Measurements from ENCODE around the gene NAP1L4.
A peak's percentile ranks its signal among the peaks of the same experiment; 100 is the strongest.

Gene NAP1L4, protein sequence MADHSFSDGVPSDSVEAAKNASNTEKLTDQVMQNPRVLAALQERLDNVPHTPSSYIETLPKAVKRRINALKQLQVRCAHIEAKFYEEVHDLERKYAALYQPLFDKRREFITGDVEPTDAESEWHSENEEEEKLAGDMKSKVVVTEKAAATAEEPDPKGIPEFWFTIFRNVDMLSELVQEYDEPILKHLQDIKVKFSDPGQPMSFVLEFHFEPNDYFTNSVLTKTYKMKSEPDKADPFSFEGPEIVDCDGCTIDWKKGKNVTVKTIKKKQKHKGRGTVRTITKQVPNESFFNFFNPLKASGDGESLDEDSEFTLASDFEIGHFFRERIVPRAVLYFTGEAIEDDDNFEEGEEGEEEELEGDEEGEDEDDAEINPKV

DNA sequence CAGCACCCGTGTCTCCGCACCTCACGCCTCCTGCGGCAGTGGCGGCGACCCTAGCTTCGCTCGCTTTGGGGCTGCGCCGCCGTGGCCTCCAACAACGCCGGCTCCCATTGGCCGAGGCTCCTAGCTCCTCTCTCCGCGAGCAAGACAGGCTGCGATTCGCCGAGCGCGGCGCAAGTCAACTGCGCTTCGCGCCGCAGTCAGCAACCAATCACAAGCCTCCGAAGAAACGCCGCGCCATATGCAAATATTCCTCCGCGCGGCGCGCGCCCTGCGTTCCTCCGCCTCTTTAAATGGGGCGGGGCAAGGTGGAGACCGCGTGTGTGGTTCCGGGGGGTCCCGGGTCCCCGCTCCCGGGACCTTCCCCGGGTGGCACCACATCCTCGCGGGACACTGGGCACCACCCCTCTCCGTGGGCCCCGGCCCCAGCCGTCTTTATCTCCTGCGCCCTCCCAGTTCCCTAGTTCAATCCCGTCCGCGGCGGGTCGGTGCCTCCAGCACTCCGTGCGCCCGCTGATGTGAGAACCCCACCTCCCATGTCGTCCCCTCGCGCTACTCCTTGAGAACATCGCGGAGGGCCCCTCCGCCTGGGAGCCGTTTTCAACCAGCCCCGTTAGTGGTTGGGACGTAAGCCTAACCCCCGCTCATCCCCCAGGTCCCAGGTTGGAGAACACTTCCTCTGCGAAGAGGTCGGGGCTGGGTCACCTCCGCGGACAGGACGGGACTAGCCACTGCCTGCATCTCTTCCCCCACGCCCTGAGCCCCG, at the start of gene NAP1L4:
Gene NAP1L4 (minus strand): TSS at position 96 of the 763 bp plus-strand sequence. CDS start 13,109 bp downstream, outside the sequence.
- DNase-seq, result peak; percentile 97

DNA sequence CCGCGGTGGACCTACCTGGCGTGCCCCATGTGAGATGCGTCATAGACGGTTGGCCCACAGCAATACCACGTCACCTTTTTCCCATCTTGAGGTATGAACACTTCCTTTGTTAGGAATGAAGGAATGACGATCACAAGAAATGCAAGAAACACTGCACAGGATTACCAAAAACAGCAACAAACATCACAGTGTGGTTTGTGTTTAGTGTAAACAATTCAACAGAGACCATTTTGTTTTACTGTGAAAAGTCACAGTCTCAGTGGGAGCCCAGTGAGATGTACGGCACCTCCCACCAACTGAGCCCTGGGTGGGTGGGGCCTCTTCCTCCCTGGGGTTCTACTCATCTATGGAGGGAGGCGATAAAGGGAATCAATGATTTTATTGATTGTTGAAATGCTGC, 48.8 kb upstream of the NAP1L4 start:
- no peak for DNase-seq

DNA sequence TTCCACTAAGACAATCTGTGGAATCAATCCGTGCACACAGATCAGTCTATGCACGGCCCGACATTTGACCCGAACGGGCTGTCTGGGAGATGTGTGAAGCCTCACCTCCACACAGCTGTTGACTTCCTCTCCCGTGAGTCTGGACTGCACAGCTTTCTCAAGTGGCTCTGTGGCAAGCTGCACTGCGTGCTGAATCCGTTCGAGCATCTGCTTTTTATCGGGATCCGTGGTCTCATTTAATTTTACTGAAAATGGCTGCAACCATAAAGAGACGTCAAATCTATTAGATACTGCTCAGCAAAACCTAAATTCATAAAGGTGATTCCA, 45.8 kb upstream of the NAP1L4 start:
- DNase-seq, result no peak

DNA sequence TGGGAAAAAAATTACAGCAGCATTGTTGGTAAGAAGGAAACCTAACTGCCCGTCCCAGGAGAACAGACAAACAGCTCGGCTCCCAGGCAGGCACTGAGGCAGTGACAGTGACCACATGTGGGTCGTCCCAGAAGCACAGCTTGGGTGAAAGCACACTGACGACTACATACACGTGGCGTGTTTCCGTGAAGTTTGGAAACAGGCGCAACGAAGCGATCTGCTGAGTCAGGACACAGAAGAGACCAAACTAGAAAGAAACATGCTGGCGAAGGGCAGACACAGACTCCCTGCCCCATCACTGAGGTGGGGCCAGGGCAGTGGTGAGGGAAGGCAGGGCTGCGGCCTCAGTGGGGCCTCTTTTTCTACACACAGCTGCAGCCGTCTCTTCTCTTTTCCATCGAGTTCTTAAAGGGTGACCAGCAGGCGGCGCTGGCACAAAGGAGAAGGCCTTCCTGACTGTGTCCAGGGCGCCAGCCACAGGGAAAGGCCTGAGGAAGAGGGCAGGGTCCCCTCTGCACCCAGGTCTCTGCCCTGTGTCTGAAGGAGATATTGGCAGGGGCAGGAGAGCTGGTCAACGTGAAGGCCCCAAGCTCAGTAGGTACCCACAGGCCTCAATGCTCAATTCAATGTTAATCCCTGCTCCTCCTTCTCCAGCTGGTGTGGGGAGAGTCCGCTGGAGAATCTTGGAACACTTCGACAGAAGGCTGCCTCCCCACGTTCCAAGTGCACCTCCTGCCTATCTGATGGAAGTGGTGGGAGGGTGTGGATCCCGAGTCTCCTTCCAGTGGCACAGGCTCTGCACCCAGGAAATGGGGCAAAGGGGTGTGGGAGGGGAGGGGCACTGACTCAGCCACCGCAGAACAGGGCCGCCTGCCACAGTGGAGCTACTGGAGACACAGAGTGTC, 45.2 kb upstream of the NAP1L4 start:
- DNase-seq, result peak; percentile 48 to 55

DNA sequence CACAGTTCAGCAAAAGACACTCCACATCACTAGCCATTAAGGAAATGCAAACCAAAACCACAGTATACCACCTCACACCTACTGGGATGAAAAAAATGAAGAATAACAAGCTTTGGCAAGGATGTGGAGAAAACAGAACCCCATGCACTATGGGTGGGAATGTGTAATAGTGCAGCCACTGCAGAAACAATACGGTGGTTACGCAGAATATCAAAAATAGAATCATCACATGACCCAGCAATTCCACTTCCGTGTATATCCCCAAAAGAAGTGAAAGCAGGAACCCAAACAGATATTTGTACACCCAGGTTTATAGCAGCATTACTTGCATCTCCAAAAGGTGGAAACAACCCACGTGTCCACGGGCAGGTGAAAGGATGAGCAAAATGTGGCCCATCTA, 44.3 kb upstream of the NAP1L4 start:
- no peak for DNase-seq

DNA sequence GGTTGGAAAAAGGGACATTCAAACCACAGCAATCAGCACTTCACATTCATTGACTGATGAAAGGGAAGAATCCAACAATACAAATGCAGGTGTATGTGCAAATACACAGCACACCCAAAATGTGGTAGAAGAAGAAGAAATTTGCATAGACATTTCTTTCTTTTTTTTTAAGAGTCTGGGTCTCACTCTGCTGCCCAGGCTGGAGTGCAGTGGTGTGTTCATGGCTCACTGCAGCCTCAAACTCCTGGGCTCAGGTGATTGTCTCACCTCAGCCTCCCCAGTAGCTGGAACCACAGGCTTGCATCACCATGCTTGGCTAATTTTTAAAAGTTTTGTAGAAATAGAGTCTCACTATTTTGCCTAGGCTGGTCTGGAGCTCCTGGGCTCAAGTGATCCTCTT, 43.2 kb upstream of the NAP1L4 start:
- no peak for DNase-seq

DNA sequence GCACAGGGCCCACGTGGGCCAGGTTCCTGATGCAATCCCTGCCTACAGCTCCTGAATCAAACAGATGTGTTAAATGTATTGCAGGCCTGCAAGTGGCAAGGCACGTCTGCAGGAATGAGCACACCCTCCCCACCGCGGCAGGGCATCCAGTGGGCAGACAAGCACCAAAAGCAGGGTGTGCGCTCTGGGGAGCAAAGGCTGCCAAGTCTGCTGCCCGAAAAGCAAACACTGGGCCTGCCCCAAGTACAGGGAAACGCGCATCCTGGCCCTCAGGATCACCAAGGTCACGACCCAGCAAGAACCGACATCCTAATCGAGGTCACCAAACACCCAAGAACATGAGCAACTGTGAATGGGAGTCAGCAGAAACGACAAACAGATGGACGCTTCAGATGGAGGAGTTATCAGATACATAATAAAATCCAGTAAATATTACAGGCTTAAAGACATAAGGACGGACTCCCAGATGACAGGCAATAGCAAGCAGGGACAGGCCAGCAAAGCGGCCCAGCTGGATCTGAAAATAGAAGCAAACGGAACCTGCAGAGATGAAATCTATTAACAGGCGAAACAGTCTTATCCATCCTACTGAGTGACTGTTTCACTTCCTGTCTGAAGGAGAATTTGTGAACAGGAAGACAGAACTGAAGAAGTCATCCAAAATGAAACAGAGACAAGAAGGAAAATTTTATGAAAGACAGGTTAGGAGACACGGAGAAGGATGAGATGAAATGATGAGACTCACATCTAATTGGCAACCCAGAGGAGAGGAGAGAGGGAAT, 38.4 kb upstream of the NAP1L4 start:
- DNase-seq, result no peak

DNA sequence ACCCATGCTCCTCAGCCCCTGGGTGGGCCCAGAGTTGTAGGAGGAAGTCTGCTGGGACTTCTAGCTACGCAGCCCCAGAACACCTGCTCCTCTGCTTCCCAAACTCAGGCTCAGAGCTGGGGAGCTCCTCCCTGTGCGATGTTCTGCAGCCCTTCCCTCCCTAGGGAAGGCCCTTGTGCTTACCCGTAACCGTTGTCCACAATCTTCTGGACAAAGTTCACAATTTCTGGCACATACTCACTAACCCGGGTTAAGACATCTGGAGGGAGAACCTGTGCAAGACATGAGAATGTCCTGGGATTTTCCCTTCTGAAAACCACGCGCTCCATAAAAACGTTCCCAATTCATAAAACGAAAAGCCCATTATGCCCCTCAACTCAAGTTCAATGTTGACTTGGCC, 36.7 kb upstream of the NAP1L4 start:
- no peak for DNase-seq

DNA sequence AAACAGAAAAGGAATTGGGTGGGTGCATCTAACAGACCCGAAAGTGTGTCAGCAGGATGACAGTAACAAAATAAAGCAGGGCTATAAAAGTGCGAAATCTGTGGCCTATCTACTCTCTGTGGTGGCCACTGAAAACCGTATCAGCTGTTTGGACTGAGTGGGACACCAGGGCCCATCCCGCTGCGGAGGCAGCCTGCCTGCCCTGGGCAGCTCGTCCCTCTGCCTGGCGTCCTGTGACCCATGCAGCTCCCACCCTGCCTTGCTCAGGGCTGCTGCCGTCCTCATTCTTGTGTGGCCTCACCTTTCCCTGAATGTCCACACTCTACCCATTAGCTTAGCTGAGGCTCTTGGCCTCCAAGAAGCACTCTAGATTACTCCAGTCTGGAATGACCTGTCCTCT, 34.7 kb upstream of the NAP1L4 start:
- DNase-seq, result no peak

DNA sequence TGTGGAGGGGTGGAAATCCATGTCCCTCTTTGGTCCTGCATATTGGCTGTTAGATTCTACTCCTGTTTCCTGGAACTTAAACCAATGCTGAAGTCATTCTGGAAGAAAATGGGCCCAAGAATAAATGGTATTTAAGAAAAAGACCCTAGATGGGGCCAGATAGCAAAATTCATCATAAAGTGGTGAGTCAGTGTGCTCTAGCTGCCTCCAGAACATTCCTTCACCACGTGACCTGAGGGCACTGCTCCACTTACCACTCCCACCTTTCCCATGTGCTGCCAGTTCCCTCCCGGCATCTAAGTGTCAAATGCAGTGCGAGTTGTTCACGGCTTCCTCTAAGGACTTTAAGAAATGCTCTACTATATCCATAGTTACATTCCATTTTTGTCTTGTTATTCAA, 30.9 kb upstream of the NAP1L4 start:
- DNase-seq, result no peak

DNA sequence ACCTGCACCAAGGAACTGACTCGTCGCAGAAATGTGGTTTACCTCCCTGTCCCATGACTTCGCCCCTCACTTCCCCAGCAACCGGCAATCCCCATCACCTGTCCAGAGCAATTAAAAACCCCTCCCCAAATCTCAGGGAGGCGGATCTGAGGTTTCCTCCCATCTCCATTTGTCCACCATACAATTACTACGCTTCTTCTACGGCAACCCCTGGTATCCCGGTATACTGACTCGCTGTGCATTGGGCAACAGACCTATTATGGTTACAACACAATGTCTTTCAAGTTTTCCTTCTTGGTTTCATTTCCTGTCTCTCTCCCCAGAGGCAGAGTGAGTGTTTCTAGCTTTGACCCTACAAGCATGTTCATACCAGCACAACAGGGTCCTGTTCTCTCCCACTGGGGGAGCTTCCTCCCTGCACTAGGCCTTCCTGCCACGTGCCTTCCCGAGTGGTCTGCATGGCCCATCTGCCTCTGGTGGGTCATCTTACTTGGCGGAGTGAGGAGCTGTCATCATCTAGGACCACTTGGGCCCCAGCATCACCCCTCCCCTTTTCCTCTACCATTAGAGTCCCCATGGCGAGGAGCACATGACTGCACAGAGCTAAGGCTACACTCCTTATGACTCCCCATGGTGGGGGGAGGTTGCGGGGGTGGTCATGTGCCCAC, 30.3 kb upstream of the NAP1L4 start:
- no peak for DNase-seq

DNA sequence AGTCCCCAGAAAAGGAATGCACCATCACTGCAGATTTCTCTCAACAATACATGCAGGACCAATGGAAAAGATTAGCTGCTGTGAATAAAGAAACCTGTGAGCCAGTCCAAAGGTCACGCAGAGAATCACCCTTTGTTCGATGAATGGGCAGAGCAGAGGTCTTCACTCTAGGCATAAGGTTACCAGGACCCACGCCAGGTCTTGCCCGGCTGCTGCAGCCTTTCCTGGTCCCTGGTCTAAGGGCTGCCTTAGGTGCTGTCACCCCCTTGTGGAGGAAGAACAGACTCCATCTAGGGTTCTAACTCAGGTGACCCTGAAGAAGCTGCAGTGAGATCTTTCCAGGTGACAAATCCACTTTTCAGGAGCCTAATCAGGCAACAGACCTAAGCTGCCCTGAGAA, 29.0 kb upstream of the NAP1L4 start:
- DNase-seq, result peak; percentile 28 to 53

DNA sequence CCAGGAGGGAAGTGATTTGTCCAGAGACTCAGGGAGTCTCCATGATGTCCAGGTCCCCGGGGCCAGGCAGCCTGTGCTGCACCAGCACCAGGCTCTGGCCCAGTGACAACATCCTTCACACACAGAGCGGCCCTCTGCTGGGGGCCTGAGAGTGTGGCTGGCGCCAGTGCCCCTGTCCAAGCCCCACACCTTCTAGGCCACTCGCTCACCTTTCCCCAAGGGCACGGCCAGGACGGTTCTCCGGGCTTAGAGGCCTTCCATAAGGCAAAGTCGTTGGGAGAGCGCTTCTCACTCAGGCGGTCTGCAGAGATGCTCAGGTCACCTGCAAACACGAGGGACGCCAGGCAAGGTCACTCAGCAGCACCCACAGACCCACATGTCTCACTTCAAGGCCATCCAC, 27.9 kb upstream of the NAP1L4 start:
- DNase-seq, result no peak

DNA sequence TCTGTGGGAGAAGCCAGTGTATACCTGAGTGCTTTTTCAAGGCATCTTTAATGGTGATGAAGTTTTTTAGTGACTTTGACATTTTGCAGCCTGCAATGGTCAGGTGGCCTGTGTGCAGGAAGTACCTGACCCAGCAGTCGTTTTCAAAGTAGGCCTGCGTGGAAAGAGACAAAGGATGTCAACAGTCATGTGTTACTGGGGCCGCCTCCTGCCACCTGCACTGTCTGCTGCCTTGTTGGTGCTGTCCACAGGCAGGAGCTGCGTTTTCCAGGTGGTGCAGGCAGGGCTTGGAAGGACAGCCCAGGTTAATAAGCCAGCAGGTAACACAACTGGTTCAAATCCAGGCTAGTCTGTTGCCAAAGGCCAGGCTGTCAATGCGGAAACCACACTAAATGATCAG, 26.5 kb upstream of the NAP1L4 start:
- no peak for DNase-seq

DNA sequence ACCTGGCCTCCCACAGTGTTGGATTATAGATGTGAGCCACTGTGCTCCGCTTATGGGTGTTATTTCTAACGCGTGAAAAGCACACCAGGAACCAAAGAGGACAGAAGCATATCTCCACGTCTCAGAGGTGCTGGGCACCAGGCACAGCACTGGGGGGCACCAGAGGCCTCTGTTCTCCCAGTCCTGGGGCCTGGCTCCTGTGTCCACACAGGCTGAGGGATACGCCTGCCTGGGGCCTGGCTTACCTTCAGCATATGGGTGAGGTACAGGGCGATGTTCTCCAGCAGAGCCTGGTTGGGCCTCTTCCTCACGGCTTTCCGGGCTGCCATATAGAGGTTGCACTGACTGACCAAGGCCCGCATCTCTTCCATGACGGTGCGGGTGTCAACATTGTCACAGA, 24.7 kb upstream of the NAP1L4 start:
- DNase-seq, result no peak

DNA sequence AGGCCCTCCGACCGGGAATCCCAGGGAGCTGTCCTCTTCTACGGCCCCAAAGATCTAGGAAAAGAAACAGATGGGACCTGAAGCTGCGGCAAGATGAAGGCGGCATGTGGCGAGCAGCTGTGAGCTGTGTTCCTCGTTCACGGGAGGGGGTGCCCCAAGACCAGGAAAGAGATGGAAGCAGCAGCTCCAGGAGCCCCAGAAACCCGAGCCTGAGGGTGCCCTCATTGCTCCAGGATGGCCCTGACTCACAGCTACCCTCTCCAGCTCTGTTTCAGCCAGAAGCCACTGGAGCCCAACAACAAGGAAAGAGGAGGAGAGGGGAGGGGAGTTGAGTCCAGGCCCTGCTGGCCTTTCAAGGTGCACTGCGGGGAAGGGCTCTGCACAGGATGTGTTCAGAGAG, 23.7 kb upstream of the NAP1L4 start:
- DNase-seq, result no peak

DNA sequence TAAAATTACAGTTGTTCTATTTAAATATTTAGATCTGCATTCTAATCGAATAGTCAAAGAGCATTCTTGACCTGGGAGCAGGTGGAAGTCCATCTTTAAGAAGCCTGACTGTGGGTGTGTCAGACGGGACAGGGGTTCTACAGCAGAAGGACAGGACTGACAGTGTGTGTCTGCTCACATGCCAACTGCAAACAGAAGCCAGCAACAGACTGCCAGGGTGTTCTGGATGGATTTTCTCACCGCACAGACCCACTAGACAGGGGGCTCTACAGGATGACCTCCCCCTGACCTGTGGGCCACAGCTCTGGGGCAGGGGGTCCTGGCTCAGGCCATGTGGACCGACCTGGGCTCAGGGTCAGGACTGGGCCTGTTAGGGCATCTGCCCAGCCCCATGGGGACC, 22.8 kb upstream of the NAP1L4 start:
- DNase-seq, result no peak

DNA sequence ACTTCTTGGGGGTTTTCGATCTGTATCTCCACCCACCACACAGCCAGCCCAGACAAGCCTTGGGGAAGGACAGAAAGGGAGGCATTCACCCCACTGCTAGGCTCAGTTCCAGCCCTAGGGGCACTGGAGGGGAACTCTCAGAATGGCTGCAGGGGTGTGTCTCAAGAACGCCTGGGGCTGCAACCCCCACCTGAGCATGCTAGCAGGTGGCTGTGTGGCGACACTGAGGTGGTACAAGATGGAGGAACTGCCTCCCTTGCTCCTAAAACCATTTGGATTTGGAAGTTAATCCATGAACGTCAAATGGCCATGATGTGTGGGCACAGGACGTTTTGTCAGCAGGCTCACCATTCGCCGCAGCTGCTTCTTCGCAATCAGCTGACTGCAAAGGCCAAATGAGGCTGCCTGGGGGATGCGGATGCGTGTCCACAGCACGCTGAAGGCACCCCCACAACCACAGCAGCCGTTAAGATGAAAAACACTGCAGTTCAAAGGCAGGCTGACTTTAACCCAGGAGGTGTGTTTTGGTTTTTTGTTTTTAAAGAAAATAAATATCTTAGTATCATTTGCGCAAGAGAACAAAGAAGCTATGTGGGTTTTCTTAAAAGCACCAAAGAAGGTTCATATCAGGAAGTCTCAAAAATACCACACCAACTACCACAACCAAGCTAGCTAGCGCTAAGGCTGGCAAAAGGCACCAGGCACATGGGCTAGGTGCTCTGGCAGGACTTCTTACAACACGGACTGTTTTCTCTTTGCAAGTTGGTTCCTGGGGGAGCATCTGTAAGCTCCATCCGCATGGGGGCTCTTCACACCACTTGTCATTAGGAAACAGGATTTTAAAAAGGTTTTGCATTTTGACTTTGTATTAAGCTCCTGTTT, 22.2 kb upstream of the NAP1L4 start:
- DNase-seq, result peak; percentile 75 to 79

DNA sequence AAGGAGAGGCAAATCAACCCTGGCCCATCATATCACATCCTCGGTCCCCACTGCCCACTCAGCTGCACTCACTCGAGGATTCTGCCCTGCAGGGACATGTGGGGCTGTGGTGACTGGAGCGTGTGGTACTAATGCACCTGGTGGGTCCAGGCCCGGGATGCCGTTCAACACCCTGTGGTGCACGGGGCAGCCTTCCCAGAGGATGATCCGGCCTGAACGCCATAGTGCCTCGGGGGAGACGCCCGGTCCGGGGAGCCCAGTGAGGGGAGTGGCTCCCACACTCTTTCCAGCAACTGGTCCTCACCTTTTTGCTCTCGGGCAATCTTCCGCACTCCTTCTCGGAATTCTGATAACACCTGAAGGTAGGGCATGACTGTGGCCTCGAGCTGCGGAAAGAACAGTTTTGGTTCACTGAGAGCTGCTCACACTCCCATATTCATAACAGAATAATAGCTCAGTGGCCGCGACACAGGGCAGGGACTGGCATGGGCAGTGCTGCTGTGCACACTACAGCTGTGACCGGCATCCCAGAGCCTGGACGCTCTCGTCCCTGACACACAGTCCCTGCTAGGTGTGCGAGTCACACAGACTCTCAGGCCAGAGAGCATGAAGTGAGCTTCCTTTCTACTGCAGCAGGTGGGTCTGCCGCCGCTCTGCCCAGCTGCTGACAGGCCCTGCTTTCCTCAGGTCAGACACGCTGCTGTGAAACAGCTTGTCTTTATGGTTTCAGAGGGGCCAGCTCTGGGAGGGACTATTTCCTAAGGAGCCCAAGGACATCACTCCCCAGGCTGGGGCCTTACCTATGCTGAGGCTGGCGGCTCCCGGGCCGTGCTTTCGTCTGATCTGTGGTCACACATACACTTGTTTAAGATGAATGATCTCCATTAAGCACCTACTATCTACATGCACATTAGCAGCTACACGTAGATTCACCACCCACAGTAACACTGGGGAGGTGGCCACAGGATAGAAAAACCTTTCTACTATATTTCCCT, 20.1 kb upstream of the NAP1L4 start:
- DNase-seq, result no peak

All from CD4-positive, alpha-beta T cell treated with Interleukin-4 for 1 hour (primary cell).